ENCODE results near the gene AQP11.

GRCh38 chr11:77656362-77656761, 66.6 kb downstream of the AQP11 start:
- TF ChIP-seq CTCF (IDR thresholded peaks at IDR 0.05), result no peak
- TF ChIP-seq POLR2A (IDR thresholded peaks at IDR 0.05), result no peak
